Inflammatory macrophage (primary cell): ENCODE measurements around the gene TPGS2.
"Not testable (repeated sequence)": the region's sequence is repeated elsewhere in the genome, so short reads cannot be mapped to it uniquely, and the experiment has no call there.

Source experiments
- DNase-seq, 2 donors: peaks; one replicate each; pipeline ENCODE4 v3.0.0-alpha.2; 2020 to 2022

Gene TPGS2

DNA sequence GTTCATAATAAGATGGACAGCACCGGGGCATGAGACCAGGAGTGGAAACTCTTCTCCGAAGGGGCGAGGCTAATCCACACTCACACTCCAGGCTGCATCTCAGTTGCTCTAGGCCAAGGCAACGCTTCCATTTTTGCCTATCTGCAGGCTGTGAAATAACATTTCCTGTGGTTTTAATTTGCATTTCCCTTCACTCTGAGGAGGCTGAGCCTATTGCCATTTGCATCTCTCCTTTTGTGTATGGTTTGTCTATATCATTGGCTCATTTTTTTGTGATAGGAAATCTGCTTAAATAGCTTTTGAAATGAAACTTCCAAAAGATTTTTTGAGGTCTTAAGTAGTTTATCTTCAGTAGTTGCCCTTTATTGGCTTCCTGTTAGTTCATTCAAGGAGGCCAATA lies 57.6 kb downstream of the TPGS2 start:
- DNase-seq, result no peak

DNA sequence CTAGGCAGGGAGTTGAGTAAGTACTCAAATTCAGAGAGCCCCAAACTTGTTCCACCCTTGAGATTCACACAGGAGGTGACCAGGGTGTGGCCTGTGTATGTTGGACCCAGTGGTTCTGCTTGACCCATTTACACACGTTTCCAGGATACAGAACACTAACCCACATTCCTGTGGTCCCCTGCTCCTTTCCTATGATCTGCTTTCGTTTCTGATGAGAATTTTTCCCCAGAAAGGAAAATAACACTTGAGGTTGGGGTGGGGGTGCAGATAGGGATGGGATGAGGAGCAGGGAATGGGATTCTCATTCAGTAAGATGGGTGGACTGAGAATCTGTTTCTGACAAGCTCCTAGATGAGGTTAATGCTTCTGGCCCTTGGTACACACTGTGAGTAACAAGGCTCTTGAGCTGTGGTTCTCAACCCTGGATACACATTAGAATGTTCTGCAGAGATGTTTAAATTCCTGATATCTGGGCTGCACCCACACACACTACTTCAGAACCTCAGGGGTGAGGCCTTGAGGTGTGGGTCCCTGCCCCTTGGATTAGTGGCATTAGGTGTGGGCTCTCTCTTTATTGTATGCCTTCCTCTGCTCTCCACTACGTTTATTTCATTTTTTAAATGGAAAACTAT lies 58.4 kb downstream of the TPGS2 start:
- no peak for DNase-seq

DNA sequence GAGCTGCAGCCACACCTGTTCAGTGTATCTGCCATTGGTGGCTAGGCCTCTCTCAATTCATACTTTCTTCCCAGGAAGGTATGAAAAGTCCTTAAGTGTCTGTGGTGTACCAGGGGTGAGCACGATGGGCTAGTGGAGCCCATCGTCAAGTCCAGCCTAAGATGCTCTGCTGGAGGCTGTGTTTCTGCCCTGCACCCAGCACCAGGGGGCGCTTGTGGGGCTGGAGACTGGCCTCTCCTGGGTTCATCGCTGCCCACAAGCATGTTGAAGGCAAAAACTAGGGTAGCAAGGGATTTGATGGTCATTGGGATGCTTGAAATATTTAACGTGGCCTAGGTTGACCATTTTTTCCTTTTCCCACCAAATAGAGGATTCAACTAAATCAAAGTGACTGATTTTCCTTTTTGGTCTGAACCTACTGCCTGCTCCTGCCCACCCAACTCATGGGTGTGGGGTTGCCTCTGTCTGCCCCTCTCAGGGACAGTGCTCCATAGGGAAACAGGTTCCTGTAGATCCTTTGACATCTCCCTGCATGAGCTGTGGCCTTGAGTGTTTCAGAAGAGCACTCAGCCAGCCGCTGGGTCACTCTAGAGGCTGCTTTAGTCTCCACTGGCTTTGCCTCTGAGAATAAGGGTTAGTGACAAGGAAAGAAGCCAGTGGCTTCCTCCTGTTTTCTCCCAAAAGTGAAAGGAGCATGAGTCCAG lies 59.0 kb downstream of the TPGS2 start:
- no peak for DNase-seq

DNA sequence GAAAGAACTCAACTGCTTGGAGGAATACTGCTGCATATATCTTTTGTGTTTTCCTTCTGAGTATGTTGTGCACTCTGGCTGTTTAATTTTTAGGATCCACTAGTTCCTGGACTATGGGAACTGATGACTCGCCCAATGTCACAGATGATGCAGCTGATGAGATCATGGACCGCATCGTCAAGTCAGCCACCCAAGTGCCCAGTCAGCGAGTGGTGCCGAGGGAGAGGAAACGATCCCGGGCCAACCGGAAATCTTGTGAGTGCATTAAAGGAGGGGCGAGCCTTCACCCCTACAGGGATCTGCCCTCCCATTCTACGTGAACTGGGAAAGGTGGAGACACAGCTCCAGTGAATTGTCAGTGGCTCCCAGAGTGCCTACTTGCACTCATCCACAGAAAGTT lies 59.6 kb downstream of the TPGS2 start:
- no peak for DNase-seq

DNA sequence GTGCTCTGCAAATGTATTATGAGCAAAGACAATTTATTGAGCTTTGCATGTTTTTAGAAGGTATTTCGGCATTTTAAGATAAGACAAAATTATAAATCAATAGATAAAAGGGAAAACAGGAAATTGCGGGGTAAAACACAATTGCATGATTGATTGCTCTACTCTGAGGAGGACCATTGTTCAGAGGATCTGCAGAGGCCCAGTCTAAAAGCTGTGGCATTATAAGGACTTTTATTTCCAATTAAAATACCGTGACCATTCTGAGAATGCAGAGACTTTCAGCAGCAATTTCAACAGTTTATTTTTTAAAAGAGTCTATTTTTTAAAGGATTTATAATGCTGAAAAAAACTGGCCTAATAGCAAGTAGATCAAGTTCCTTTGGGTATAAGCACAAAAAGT lies 62.0 kb downstream of the TPGS2 start:
- DNase-seq, result no peak

DNA sequence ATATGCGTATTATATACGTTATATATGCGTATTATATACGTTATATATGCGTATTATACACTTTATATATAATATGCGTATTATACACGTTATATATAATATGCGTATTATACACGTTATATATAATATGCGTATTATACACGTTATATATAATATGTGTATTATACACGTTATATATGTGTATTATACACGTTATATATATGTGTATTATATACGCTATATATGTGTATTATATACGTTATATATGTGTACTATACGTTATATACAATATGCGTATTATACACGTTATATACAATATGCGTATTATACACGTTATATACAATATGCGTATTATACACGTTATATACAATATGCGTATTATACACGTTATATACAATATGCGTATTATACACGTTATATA lies 65.8 kb downstream of the TPGS2 start:
- DNase-seq, result not testable (repeated sequence)

DNA sequence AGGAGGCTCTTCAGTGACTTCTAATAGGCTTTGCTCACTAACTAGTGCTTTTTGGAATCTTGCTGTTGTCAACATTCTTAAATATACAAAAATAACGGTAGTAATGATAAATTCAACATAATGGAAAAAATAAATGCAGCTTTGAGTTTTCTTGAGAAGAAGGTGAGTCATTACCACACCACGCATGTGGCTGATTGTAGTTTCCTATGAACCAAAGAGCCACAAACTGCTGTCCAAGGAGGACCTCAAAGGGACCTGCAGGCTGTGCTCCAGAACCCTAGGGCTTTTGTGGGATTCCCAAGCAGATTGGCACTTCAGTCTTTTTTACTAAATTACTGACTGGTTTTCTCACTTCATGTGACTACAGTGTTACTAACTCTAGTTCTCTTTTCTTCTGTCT lies 66.7 kb downstream of the TPGS2 start:
- no peak for DNase-seq

DNA sequence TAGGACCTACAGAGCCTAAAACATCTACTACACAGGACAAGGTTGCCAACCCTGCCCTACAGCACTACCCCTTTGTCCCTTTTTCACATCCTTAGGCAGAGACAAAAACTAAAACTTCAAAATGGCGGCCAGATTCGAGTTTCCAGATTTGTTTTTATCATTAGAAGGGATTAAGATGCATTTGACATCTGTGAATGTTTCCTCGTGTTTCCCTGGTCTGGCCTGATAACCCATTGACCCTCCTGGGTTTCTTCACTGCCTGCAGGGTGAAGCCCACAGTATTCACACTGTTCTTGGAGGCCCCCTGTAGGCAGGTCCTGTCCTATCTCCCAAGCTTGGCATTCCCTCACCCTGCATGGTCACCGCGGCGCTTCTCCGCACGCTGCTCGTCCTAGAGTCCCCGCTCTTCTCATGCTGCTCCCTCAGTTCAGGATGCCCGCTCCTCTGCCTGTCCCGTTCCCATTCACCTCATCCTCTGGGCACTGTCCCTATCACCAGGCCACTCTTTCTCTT lies 67.6 kb downstream of the TPGS2 start:
- no peak for DNase-seq

DNA sequence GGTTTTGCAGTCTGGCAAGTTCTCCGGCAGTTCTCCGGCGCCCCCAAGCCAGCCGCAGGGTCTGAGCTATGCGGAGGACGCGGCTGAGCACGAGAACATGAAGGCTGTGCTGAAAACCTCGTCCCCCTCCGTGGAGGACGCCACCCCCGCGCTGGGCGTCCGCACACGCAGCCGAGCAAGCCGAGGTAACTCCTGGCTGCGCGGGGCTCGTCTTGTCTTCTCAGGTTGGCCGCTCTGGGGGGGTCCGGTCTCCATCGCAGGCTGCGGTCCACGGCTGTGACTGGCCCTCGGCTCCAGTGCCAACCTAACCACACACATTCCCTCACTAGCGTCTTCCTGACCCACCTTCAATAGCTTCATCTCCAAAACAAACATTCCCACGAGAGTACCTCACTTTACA lies 68.2 kb downstream of the TPGS2 start:
- no peak for DNase-seq

DNA sequence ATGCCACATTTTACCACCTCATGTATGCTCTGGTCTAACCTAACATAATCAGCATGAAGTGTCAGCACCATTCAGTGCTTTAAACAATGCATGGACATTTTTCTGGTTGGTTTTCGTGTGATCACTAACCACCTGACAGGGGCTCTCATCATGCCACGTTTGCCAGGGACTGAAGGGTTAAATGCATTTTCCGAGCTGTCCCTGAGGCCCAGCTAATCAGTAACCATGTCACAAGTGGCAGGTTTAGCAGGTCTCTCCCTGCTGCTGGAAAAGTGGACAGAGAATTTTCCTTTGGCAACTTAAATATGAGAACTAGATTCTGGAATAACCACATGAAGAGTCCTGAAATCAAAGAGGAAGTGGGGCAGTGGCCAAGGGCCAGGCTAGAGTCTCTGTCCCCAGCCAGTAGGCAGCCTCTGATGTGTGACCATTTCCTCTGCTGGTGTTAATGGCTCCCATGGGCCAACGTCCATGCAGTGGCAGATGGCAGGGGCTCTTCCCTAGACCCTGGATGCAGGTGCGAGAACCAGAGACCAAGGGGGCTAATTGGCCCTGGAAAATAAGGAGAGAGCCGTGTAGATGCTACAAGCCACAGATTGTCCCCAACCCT lies 69.5 kb downstream of the TPGS2 start:
- no peak for DNase-seq

DNA sequence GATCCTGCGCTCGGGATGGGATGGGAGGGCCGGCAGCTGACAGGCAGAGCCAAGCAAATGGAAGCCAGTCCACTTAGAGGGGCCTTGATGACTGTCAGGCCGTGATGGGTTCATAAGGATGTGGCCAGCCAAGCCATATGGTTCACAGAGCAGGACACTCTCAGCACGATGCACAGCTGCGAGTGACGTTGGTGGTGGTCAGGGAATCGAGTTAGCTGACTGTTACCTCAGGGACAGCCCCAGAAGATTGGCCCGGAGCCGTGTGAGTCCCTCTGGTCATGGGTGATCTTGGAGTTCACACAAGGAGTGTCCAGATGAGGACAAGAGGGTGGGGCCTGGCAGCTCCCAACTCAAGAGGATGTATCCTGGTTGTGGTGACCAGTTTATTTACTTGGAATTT lies 70.2 kb downstream of the TPGS2 start:
- no peak for DNase-seq

DNA sequence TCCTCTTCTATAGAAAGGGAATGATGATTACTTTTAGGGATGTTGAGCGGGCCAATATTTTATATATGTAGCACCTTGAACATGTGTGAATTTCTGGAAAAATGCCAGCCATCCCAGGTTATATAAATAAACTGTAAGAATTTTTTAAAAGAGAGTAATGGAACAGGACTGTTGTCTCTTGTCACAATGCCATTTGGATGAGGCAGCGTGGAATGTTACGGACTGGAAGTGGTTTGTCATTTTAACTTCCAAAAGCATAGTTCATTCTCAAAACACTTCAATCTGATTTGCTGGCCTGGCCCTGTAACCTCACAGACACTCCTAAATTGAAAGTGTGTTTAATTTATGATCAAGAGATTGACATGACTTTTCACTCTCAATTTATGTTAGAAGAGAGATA lies 70.8 kb downstream of the TPGS2 start:
- no peak for DNase-seq

DNA sequence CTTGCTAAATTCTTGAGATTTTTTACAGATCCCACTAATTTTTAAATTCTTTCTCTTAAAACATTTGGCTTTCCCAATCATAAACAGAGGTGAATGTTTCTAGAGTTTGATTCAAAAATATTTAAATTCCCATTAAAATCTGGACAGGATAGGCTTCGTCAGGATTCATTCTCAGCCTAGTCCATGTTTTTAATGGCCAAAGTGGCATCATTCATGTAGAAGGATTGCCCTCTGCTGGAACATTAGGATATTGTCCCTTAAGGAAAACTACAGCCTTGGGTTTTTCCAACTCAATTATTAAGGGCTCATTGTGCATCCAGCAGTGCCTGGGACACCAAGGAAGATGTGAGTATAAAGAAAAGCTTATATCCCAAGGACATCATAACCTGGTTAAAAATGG lies 71.7 kb downstream of the TPGS2 start:
- peak; percentile 11 to 13 for DNase-seq

DNA sequence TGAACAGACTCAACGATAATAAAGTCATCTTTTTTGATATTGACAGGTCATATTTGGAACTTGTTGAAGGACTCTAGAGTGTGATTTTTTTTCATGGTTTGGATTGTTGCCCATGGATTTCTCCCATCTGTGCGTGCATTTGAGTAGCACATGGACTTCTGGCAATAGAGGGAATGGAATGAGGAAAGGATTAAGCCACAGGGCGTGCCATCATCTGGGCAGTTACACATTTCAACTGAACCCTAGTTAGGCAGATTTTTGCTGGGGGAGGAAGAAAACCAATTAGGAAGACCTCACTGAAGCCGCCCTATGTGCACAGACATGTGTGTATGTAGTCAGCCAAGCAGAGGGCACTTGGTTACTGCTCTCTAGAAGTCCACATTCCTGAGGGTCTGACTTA lies 72.6 kb downstream of the TPGS2 start:
- DNase-seq, result no peak

DNA sequence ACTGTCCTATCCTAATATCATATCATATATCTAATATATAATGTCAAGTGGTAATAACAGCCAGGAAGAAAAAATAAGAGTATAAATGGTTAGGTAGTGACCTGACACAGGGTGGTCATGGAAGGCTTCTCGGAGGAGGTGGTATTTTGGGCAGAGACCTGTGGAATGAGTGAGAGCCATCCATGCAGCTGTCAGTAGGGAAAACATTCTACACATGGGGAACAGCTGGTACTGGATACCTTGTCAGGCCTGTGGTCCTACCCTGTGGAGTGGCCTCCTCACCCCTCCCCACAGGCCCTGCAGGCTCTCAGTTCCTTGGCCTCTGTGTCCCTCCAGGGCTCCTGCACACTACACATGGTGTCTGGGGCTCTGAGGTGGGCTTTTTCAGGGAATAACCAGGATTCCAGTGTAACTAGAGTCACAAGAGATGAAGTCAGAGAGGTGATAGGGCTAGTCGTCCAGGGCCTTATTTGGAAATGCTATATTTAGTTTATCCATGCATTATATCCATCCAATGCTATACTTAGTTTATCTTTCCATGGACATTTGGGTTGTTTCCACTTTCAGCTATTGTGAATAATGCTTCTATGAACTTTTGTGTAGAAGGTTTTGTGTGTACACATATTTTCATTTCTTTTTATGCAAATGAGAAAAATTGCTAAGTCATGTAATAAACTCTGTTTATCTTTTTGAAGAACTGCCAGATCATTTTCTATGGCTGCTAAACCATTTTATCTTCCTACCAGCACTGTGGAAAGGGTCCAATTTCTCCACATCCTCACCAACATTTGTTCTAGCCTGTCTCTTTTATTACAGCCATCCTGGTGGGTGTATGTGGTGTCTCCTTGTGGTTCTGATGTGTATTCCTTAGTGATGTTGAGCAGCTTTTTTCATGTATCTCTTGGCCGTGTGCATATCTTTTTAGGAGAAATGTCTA lies 75.6 kb downstream of the TPGS2 start:
- no peak for DNase-seq

DNA sequence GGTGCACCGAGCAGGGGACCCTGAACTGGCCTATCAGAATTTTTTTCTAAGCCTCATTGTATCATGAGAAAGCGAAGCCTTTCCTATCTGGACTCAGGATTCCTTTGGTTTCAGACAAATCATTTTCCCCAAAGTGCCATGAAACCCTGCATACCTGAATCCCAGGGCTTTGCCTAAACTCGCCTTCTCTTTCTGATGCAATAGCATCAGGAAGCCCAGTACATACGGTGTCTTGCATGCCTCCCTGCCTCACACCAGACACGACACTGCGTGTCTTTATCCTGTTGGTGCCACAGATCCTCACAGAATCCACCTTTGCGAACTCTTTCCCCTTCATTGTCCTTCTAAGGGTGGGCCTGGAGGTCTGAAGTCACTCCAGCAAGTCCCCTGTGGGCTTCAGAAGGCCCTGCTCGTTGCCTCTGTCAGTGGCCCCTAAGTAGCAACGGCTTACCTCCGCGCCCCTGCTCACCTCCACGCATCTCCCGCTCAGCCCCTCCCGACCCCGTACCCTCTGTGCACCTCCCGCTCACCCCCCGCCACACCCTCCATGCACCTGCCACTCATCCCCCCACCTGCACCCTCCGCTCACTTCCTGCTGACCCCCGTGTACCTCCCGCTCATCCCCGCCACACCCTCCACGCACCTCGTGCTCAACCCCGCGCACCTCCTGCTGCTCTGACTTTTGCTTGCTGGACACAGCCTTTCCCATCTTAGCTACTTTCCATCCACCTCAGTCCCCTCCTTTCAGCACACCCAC lies 83.4 kb downstream of the TPGS2 start:
- DNase-seq, result no peak

DNA sequence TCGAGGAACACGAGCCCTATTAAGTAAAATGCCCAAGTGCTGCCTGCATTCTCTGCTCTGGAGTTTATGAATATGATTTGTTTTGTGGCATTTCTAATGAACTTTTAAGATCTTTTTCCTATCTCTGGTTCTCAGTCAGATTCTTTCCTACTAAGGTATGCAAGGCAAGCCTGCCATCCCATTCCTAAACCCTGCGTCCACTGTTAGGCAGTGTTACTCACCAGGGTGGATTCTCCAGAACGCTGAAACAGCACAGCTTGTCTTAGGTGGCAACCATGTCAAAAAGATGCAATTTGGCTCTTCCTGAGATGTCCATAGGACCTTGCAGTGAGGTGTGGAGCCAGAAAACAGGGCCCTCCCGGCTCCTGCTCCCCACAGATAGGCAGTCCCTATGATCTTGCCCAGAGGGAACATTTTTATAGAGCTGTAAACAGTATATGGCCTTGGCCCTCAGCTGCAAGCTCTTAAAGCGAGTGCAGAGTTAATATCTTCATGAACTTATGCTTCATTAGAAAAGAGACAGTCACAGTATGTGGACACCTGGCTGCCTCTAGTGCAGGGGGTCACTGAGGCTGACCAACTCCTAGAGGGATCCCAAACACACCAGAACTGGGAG lies 84.4 kb downstream of the TPGS2 start:
- DNase-seq, result no peak
